SK-N-MC (cell line): ENCODE results near the gene ADAMTSL3.

Experiments
- EZH2 ChIP-seq: fragments of 200-600 bp; sonication (generic); IDR thresholded peaks from one replicate; pipeline ENCODE4 v1.6.1; 2017; ENCODE audit warnings: antibody characterized with exemption
- FOXP2 ChIP-seq: optimal IDR thresholded peaks from 2 replicates; pipeline ENCODE3; 2011; ENCODE audit warnings: mild to moderate bottlenecking, moderate library complexity; ENCODE audit not compliant: insufficient read depth; ENCODE audit errors: extremely low read length, control extremely low read depth
- POLR2AphosphoS5 ChIP-seq: IDR thresholded peaks from 2 replicates; pipeline ENCODE4 v1.6.1; 2012; ENCODE audit warnings: mild to moderate bottlenecking, low read depth, low read length, borderline replicate concordance

- TF ChIP-seq EZH2 (no peak), POLR2AphosphoS5 (no peak), FOXP2 (no peak)
These were observed 326.7 kb downstream of the ADAMTSL3 start for GRCh38 chr15:83980637-83981036.
